Measurements from ENCODE around the gene TP53I13. TPM values are rescaled to one million over a fixed set of nuclear protein-coding genes. Genes with fewer than 3 reads are reported as not detected.

The TP53I13 gene
- total and polyA plus RNA-seq, 2 of the 13 experiments (the other 11 are each of a cell fraction or from before 2014, with no cell fraction given) = 16.9 to 25.7 TPM

DNA sequence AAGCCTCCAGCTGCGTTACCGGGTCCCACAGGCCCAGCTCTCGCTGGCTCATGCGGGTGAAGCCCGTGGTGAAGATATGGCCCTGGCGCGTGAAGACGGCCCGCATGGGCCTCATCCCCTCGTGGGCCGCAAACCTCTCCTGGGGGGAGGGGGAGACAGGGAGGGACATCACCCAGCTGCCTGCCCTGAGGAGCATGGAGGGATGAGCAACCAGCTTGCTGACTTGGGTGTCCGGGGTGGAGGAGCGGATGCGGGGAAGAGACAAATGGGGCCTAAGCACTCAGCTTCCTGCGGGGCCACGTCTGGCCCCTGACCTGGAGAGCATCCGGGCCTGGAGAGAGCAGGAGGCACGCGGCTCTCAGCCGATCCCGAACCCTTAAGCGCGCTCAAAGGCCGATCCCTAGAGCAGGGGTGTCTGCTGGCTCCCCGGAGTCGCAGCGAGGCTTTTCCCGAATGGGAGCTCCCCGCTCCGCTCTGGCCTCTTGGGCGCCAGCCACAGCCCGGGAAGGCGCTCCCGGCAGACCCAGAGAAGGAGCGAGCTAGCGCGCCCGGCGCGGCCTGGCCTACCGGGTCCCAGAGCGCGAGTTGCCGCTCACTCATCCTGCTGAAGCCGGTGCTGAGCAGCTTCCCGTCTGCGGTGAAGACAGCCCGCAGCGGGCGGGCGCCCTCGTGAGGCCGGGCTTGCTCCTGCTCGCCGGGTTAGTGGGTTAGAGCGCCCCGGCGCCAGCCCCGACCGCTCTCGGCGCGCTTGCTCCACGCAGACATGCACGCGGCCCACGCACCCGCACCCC lies 49.2 kb downstream of the TP53I13 start (continued):
- no peak for TF ChIP-seq TCF12 (IDR thresholded peaks at IDR 0.05)
- no peak for TF ChIP-seq TCF12 (CRISPR knock-in tag; IDR thresholded peaks at IDR 0.05)
- TF ChIP-seq SATB2 (CRISPR knock-in tag; IDR thresholded peaks at IDR 0.05) = no peak
- no peak for TF ChIP-seq ZNF563 (CRISPR knock-in tag; IDR thresholded peaks at IDR 0.05)
- TF ChIP-seq ZBTB38 (CRISPR knock-in tag; IDR thresholded peaks at IDR 0.05) = 0 out of 2 replicates have a peak, but pooled peaks have one; percentile 34
- 0 out of 2 replicates have a peak, but pooled peaks have one; percentile 22 for TF ChIP-seq YEATS4 (CRISPR knock-in tag; IDR thresholded peaks at IDR 0.05; ENCODE audit: borderline replicate concordance)
- TF ChIP-seq ZBTB4 (CRISPR knock-in tag; IDR thresholded peaks at IDR 0.05; ENCODE audit: borderline replicate concordance) = no peak
- peak; percentile 36; the same call in 1 of the 2 replicates for TF ChIP-seq ZNF501 (CRISPR knock-in tag; IDR thresholded peaks at IDR 0.05)
- TF ChIP-seq MTA3 (CRISPR knock-in tag; IDR thresholded peaks at IDR 0.05) = no peak
- TF ChIP-seq ZNF574 (CRISPR knock-in tag; IDR thresholded peaks at IDR 0.05) = peak; percentile 74
- TF ChIP-seq ZNF879 (CRISPR knock-in tag; IDR thresholded peaks at IDR 0.05) = no peak
- no peak; the same call in 1 of the 2 replicates for TF ChIP-seq ZNF281 (CRISPR knock-in tag; IDR thresholded peaks at IDR 0.05; ENCODE audit: borderline replicate concordance)
- no peak for TF ChIP-seq ZNF280D (CRISPR knock-in tag; IDR thresholded peaks at IDR 0.05)
- TF ChIP-seq SMARCE1 (IDR thresholded peaks at IDR 0.05; ENCODE audit: borderline replicate concordance) = no peak

All from HepG2 (cell line).